Ovary (tissue), 3 donors: Measurements from ENCODE around the gene C2CD3.

ENCODE experiments used
- POLR2A ChIP-seq: fragments of 450-650 bp; IDR thresholded peaks from one replicate; pipeline ENCODE4 v1.6.1; 2017; ENCODE audit warnings: antibody characterized with exemption, mild to moderate bottlenecking, moderate library complexity
- TF ChIP-seq, protein P1 (sequence below), 3 donors: fragments of 450-650 bp in 2 of 3; fragments of 200-600 bp in 1 of 3; IDR thresholded peaks; one replicate each; pipeline versions ENCODE4 v1.5.1 to v1.8.0; 2016 to 2022; ENCODE audit warnings: antibody characterized with exemption in 3 of 3, mild to moderate bottlenecking in 1 of 3
- donor health status: DM: no; HTN: no; CAD: no.

DNA sequence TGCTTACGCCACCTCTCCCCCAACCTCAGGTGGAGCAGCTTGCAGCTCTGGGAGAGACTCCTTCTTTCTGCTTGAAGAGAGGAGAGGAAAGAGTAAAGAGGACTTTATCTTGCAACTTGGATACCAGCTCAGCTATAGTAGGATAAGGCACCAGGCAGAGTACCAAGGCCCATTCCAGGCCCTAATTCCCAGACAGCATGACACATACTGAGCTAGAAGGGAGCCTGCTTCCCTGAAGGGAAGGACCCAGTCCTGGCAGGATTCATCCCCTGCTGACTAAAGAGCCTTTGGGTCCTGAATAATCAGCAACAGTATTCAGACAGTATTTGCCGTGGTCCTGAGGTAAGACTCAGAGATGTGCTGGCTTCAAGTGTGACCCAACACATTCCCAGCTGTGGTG is 41.7 kb upstream of the C2CD3 start:
- no peak for TF ChIP-seq POLR2A
- TF ChIP-seq, protein P1, sequence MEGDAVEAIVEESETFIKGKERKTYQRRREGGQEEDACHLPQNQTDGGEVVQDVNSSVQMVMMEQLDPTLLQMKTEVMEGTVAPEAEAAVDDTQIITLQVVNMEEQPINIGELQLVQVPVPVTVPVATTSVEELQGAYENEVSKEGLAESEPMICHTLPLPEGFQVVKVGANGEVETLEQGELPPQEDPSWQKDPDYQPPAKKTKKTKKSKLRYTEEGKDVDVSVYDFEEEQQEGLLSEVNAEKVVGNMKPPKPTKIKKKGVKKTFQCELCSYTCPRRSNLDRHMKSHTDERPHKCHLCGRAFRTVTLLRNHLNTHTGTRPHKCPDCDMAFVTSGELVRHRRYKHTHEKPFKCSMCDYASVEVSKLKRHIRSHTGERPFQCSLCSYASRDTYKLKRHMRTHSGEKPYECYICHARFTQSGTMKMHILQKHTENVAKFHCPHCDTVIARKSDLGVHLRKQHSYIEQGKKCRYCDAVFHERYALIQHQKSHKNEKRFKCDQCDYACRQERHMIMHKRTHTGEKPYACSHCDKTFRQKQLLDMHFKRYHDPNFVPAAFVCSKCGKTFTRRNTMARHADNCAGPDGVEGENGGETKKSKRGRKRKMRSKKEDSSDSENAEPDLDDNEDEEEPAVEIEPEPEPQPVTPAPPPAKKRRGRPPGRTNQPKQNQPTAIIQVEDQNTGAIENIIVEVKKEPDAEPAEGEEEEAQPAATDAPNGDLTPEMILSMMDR (IDR thresholded peaks at IDR 0.05), result no peak
